Sigmoid colon (tissue), 4 donors: Measurements from ENCODE around the gene HIRA.
"Not testable (repeated sequence)": the region's sequence is repeated elsewhere in the genome, so short reads cannot be mapped to it uniquely, and the experiment has no call there.

Experiments used
- CTCF ChIP-seq, 4 experiments: fragments of 450-650 bp in 3 of 4; fragments of 200-600 bp in 1 of 4; IDR thresholded peaks; one replicate each; pipeline ENCODE4 v1.5.1; 2016 to 2019; ENCODE audit warnings: antibody characterized with exemption in 4 of 4, mild to moderate bottlenecking in 3 of 4, moderate library complexity in 2 of 4
- EP300 ChIP-seq, 4 donors: sonication (generic); formaldehyde crosslinking; IDR thresholded peaks; one replicate each; pipeline ENCODE4 v1.6.1; 2017; ENCODE audit warnings: antibody characterized with exemption in 4 of 4
- POLR2A ChIP-seq, 2 donors: fragments of 450-650 bp; IDR thresholded peaks; one replicate each; pipeline ENCODE4 v1.6.1; 2016; ENCODE audit warnings: antibody characterized with exemption in 2 of 2, mild to moderate bottlenecking in 2 of 2, moderate library complexity in 2 of 2
- POLR2AphosphoS5 ChIP-seq, 4 donors: sonication (generic); formaldehyde crosslinking; IDR thresholded peaks; one replicate each; pipeline ENCODE4 v1.6.1; 2017; ENCODE audit warnings: antibody characterized with exemption in 4 of 4

GRCh38 chr22:19445279-19445982 lies 13.9 kb upstream of the HIRA start:
- TF ChIP-seq CTCF, EP300, POLR2A, POLR2AphosphoS5 (IDR thresholded peaks at IDR 0.05): not testable (repeated sequence)
